ENCODE measurements around the gene FRAS1. TPM values are rescaled to one million over a fixed set of nuclear protein-coding genes. Genes with fewer than 3 reads are reported as not detected.

FRAS1 gene
- total and polyA plus RNA-seq, 2 donors (not counting 1 experiment from before 2014, with no cell fraction given): 0.03 to 0.12 TPM

DNA sequence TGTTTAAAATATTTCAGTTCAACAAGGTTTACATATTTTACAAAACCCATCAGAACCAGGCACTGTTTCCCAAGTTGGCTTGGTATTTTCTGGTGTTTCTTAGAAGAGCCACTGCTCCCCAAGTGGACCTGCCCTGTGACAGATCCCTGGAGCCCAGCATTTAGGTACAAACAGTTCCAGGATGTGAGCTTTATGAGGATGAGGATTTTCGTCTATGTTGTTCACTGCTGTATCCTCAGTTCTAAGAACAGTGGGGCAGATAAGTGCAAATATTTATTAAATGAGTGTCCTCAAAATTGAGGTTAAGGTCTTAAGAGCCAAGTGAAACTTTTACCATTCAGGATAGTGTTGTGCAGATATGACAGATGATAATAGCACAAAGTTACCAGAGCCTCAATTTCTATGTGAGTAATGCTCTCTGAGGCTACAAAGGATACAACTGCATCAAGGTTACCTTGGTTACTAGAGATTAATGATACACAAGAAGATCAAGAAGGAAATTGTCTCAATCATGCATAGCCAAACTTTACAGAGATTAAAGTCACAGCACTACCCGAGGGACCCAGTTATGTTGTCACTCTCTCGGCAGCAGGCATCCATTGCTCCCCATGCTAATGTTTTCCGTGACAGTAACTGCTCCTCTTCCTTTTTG lies 531.9 kb downstream of the FRAS1 start:
- H3K27me3 ChIP-seq (replicated peaks in 1 of 4; ENCODE audit: control extremely low read depth in 1 of 4, control insufficient read depth in 3 of 4, insufficient read depth in 4 of 4, low read length in 3 of 4): no peaks in the 10 kb centered on the region
- Mint-ChIP-seq H3K4me1 (peaks cover 18% of the 10 kb centered on the region), H3K4me3 (peak overlapping the region; percentile 16), H3K9me3 (ENCODE audit: insufficient read depth) (no peaks in the 10 kb centered on the region), H3K27me3 (no peaks in the 10 kb centered on the region), H3K27ac (peak overlapping the region; percentile 60)
- peak overlapping the region; percentile 17 for H2AFZ ChIP-seq (ENCODE audit: insufficient read depth, low read depth, low read length, poor library complexity, severe bottlenecking)
- ChIA-PET CTCF (interaction anchor here (1.0 kb wide), 1 partner anchor 274 kb away, joined by 3 read pairs; no protein-coding TSS in a partner anchor), POLR2A (no interaction called here)
- ATAC-seq (ENCODE audit: low read depth) (peak; percentile 82), DNase-seq (peak; percentile 49)
- no peak overlapping the region for H3K4me3 ChIP-seq (ENCODE audit: control extremely low read depth in 1 of 5, extremely low read depth in 1 of 5, insufficient read depth in 1 of 5, low read depth in 2 of 5, low read length in 4 of 5)
- intact Hi-C loops (cut with micrococcal nuclease): no loop called here
- 6% methylated on average over 2 of the region's 4 CpGs for WGBS (ENCODE audit: insufficient coverage)
- H3K79me2 ChIP-seq (ENCODE audit: control insufficient read depth, insufficient read depth, low read length): no peaks in the 10 kb centered on the region
- peak overlapping the region; percentile 9 for H3K4me2 ChIP-seq (replicated peaks; ENCODE audit: low read depth, low read length, poor library complexity, severe bottlenecking)
- no peak overlapping the region for H3K27ac ChIP-seq (ENCODE audit: low read length in 2 of 2)
- H3K4me1 ChIP-seq (ENCODE audit: control insufficient read depth in 2 of 2, insufficient read depth in 2 of 2, low read length in 2 of 2): peaks cover 0 to 11% of the 10 kb centered on the region in 2 donors
- H3K36me3 ChIP-seq (replicated peaks in 1 of 2; ENCODE audit: control extremely low read depth in 1 of 2, control insufficient read depth in 1 of 2, extremely low read depth in 1 of 2, insufficient read depth in 2 of 2, low read length in 1 of 2): no peaks in the 10 kb centered on the region
- H3K9ac ChIP-seq (ENCODE audit: low read length): peak overlapping the region; percentile 0
- no peak for TF ChIP-seq EZH2 (IDR thresholded peaks at IDR 0.05; ENCODE audit: borderline replicate concordance, insufficient read depth, low read depth, low read length, poor library complexity, severe bottlenecking)
- TF ChIP-seq, protein P1, sequence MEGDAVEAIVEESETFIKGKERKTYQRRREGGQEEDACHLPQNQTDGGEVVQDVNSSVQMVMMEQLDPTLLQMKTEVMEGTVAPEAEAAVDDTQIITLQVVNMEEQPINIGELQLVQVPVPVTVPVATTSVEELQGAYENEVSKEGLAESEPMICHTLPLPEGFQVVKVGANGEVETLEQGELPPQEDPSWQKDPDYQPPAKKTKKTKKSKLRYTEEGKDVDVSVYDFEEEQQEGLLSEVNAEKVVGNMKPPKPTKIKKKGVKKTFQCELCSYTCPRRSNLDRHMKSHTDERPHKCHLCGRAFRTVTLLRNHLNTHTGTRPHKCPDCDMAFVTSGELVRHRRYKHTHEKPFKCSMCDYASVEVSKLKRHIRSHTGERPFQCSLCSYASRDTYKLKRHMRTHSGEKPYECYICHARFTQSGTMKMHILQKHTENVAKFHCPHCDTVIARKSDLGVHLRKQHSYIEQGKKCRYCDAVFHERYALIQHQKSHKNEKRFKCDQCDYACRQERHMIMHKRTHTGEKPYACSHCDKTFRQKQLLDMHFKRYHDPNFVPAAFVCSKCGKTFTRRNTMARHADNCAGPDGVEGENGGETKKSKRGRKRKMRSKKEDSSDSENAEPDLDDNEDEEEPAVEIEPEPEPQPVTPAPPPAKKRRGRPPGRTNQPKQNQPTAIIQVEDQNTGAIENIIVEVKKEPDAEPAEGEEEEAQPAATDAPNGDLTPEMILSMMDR (IDR thresholded peaks at IDR 0.05): no peak
- H3K9me3 ChIP-seq (ENCODE audit: control extremely low read depth in 1 of 3, control insufficient read depth in 2 of 3, insufficient read depth in 1 of 3, low read length in 2 of 3): no peaks in the 10 kb centered on the region
- H4K20me1 ChIP-seq (ENCODE audit: control insufficient read depth, insufficient read depth, low read length, poor library complexity, severe bottlenecking): no peaks in the 10 kb centered on the region

DNA sequence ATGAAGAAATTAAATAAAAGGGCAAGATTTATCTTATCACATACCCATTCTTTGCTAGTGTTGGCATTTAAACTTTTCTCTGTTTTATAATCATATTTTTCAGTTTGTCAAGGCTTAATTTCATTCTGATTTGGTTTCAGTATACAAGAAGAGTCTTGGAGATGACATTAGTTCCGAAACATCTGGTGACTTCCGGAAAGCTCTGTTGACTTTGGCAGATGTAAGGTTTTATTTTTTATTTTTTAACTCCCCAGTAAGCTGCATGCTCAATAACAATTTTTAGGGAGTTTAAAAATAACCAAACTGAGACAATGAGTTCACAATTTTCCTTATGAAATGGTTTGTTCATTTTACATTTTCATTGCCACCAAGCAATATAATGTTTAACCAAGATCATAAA lies 534.3 kb downstream of the FRAS1 start:
- no peak overlapping the region for H3K9ac ChIP-seq (ENCODE audit: low read length)
- ATAC-seq (ENCODE audit: low read depth) (no peak), DNase-seq (no peak)
- ChIA-PET POLR2A (no interaction called here), CTCF (interaction anchor here (0.8 to 3.6 kb wide), 3 partner anchors 22 to 333 kb away, joined by 3 to 17 read pairs (median 3); no protein-coding TSS in a partner anchor)
- Mint-ChIP-seq H3K27me3 (no peaks in the 10 kb centered on the region), H3K4me3 (no peak overlapping the region), H3K9me3 (ENCODE audit: insufficient read depth) (no peaks in the 10 kb centered on the region), H3K4me1 (peaks cover 18% of the 10 kb centered on the region), H3K27ac (no peak overlapping the region)
- H3K36me3 ChIP-seq (replicated peaks in 1 of 2; ENCODE audit: control extremely low read depth in 1 of 2, control insufficient read depth in 1 of 2, extremely low read depth in 1 of 2, insufficient read depth in 2 of 2, low read length in 1 of 2): no peaks in the 10 kb centered on the region
- H3K4me3 ChIP-seq (ENCODE audit: control extremely low read depth in 1 of 5, extremely low read depth in 1 of 5, insufficient read depth in 1 of 5, low read depth in 2 of 5, low read length in 4 of 5): no peak overlapping the region
- no peaks in the 10 kb centered on the region for H3K79me2 ChIP-seq (ENCODE audit: control insufficient read depth, insufficient read depth, low read length)
- intact Hi-C loops (cut with micrococcal nuclease): no loop called here
- no peak overlapping the region for H3K4me2 ChIP-seq (replicated peaks; ENCODE audit: low read depth, low read length, poor library complexity, severe bottlenecking)
- H3K4me1 ChIP-seq (ENCODE audit: control insufficient read depth in 2 of 2, insufficient read depth in 2 of 2, low read length in 2 of 2): peaks cover 0 to 11% of the 10 kb centered on the region in 2 donors
- no peaks in the 10 kb centered on the region for H4K20me1 ChIP-seq (ENCODE audit: control insufficient read depth, insufficient read depth, low read length, poor library complexity, severe bottlenecking)
- H3K9me3 ChIP-seq (ENCODE audit: control extremely low read depth in 1 of 3, control insufficient read depth in 2 of 3, insufficient read depth in 1 of 3, low read length in 2 of 3): no peaks in the 10 kb centered on the region
- no peak overlapping the region for H3K27ac ChIP-seq (ENCODE audit: low read length in 2 of 2)
- no peaks in the 10 kb centered on the region for H3K27me3 ChIP-seq (replicated peaks in 1 of 4; ENCODE audit: control extremely low read depth in 1 of 4, control insufficient read depth in 3 of 4, insufficient read depth in 4 of 4, low read length in 3 of 4)
- TF ChIP-seq, protein P1 (IDR thresholded peaks at IDR 0.05): no peak
- no peak for TF ChIP-seq EZH2 (IDR thresholded peaks at IDR 0.05; ENCODE audit: borderline replicate concordance, insufficient read depth, low read depth, low read length, poor library complexity, severe bottlenecking)
- WGBS (ENCODE audit: insufficient coverage): no CpG with 5 or more reads among the region's 2 CpGs
- no peak overlapping the region for H2AFZ ChIP-seq (ENCODE audit: insufficient read depth, low read depth, low read length, poor library complexity, severe bottlenecking)
